ENCODE results near the gene COL16A1. TPM values are rescaled to one million over a fixed set of nuclear protein-coding genes. Genes with fewer than 3 reads are reported as not detected.

COL16A1 gene
- total RNA-seq, 2 donors from 2014 or later, result 7.4 to 9.9 TPM

DNA sequence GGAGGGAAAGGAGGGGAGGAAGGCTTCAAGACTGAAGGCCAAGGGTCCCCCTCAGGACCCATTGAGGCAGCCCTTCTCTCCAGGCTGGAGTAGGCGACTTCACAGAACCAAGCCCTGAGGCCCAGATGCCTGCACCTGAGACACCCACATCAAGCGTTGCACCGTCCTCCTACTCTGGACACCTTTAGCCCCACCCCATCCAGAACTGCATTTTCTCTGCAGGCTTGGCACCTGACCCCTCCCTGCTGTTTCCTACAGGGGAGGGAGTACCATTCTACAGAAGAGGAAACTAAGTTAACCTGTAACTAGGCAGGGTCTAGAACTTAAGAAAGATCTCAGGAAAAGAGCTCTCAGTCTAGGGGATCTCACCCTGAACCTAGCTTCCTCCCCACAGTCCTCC, 71.2 kb downstream of the COL16A1 start:
- H3K9me3 Mint-ChIP-seq, result no peaks in the 10 kb centered on the region
- no peaks in the 10 kb centered on the region for H3K4me1 Mint-ChIP-seq
- Histone ChIP-seq H3K4me1 (ENCODE audit: control insufficient read depth, insufficient read depth, low read length) (peaks cover 8% of the 10 kb centered on the region), H3K27ac (ENCODE audit: low read depth, low read length) (no peak overlapping the region), H3K4me3 (ENCODE audit: low read length) (no peak overlapping the region), H3K27me3 (ENCODE audit: control insufficient read depth, insufficient read depth, low read length, poor library complexity, severe bottlenecking) (no peaks in the 10 kb centered on the region), H3K36me3 (ENCODE audit: control insufficient read depth, insufficient read depth, low read length) (peaks cover 74% of the 10 kb centered on the region), H3K9me3 (ENCODE audit: control insufficient read depth, low read length) (no peaks in the 10 kb centered on the region), H3K9ac (ENCODE audit: extremely low read depth, low read length, poor library complexity, severe bottlenecking) (no peak overlapping the region)
- no peak overlapping the region for H3K4me3 Mint-ChIP-seq
- 94 to 100% methylated on average over 3 of the region's 3 CpGs for WGBS, 2 experiments (ENCODE audit: insufficient coverage in 1 of 2, insufficient read length in 1 of 2)
- TF ChIP-seq, protein P1, sequence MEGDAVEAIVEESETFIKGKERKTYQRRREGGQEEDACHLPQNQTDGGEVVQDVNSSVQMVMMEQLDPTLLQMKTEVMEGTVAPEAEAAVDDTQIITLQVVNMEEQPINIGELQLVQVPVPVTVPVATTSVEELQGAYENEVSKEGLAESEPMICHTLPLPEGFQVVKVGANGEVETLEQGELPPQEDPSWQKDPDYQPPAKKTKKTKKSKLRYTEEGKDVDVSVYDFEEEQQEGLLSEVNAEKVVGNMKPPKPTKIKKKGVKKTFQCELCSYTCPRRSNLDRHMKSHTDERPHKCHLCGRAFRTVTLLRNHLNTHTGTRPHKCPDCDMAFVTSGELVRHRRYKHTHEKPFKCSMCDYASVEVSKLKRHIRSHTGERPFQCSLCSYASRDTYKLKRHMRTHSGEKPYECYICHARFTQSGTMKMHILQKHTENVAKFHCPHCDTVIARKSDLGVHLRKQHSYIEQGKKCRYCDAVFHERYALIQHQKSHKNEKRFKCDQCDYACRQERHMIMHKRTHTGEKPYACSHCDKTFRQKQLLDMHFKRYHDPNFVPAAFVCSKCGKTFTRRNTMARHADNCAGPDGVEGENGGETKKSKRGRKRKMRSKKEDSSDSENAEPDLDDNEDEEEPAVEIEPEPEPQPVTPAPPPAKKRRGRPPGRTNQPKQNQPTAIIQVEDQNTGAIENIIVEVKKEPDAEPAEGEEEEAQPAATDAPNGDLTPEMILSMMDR (conservative IDR thresholded peaks at IDR 0.05), result no peak
- no peak overlapping the region for H3K27ac Mint-ChIP-seq
- H3K36me3 Mint-ChIP-seq (ENCODE audit: low read depth), result peaks cover 46% of the 10 kb centered on the region
- H3K27me3 Mint-ChIP-seq (ENCODE audit: insufficient read depth), result no peaks in the 10 kb centered on the region
- DNase-seq, result no peak

DNA sequence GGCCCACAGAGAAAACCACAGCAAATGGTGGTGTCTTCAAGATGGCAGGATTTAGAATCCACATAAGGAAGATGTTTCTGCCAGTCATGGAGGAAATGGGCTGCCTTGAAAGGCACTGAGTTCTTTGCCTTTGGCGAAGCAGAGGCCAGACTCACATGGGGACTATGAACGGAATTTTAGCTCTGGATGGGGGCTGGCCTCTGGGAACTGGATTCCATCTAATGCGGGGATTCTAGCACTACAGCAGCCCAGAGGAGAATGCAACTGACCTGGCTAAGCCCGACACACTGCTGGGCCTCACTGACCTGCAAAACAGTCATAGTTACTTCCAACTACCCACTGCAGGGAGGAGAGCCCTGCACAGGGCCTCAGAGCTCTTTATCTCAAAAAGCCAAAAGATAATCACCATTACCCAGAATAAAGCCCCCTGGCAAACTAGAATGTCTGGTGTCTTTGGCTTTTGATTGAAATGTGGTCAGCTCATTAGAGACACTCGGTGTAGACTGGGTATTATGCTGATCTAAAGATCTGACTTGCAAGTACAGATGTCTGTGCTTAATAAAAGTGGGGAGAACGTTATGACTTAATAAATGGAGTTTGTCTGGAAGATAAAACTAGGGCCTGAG, 74.8 kb downstream of the COL16A1 start:
- Mint-ChIP-seq H3K27me3 (ENCODE audit: insufficient read depth) (no peaks in the 10 kb centered on the region), H3K36me3 (ENCODE audit: low read depth) (peaks cover 46% of the 10 kb centered on the region), H3K4me1 (no peaks in the 10 kb centered on the region), H3K9me3 (no peaks in the 10 kb centered on the region), H3K27ac (no peak overlapping the region), H3K4me3 (no peak overlapping the region)
- H3K4me3 ChIP-seq (ENCODE audit: low read length), result no peak overlapping the region
- no peaks in the 10 kb centered on the region for H3K9me3 ChIP-seq (ENCODE audit: control insufficient read depth, low read length)
- peaks cover 64% of the 10 kb centered on the region for H3K36me3 ChIP-seq (ENCODE audit: control insufficient read depth, insufficient read depth, low read length)
- WGBS, 2 experiments (ENCODE audit: insufficient coverage in 1 of 2, insufficient read length in 1 of 2), result 91 to 93% methylated on average over 5 to 6 of the region's 6 CpGs
- DNase-seq, result no peak
- no peak overlapping the region for H3K9ac ChIP-seq (ENCODE audit: extremely low read depth, low read length, poor library complexity, severe bottlenecking)
- no peaks in the 10 kb centered on the region for H3K27me3 ChIP-seq (ENCODE audit: control insufficient read depth, insufficient read depth, low read length, poor library complexity, severe bottlenecking)
- H3K4me1 ChIP-seq (ENCODE audit: control insufficient read depth, insufficient read depth, low read length), result peaks cover 8% of the 10 kb centered on the region
- TF ChIP-seq, protein P1 (conservative IDR thresholded peaks at IDR 0.05), result no peak
- H3K27ac ChIP-seq (ENCODE audit: low read depth, low read length), result no peak overlapping the region

DNA sequence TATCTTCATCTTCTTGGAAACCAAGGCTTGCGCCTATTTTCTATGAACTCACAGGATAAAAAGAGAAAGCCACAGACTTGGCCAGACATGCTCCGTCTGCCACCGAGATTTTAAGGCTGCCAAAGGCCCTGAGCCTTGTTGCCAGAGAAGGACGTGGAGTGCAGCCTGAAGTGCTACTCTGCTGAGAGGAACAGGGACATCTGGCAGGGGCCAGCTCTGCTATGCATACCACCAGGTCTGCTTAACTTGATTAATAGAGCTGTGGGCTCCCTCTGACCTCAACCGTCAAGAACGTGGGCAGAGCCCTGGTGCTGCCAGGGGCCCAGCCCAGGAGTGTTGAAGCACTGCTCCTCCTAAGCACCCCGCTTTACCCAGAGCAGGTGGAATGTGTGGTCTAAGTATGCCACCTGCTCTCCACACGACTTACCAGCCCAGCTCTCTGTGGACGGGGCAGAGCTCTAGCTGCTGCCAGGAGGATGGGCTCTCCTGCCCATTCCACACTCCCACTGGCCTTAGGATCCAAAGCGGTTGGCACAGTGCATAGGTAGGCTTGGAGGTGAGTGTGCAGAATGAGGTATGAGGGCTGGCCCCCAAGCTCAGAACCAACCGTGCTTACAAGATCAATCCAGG, 75.8 kb downstream of the COL16A1 start:
- Histone ChIP-seq H3K27me3 (ENCODE audit: control insufficient read depth, insufficient read depth, low read length, poor library complexity, severe bottlenecking) (no peaks in the 10 kb centered on the region), H3K36me3 (ENCODE audit: control insufficient read depth, insufficient read depth, low read length) (peaks cover 57% of the 10 kb centered on the region), H3K9ac (ENCODE audit: extremely low read depth, low read length, poor library complexity, severe bottlenecking) (no peak overlapping the region), H3K27ac (ENCODE audit: low read depth, low read length) (no peak overlapping the region), H3K4me1 (ENCODE audit: control insufficient read depth, insufficient read depth, low read length) (peaks cover 8% of the 10 kb centered on the region), H3K9me3 (ENCODE audit: control insufficient read depth, low read length) (no peaks in the 10 kb centered on the region), H3K4me3 (ENCODE audit: low read length) (no peak overlapping the region)
- WGBS, 2 experiments (ENCODE audit: insufficient coverage in 1 of 2, insufficient read length in 1 of 2), result 73 to 87% methylated on average over 4 to 11 of the region's 11 CpGs
- no peak overlapping the region for H3K27ac Mint-ChIP-seq
- TF ChIP-seq, protein P1 (conservative IDR thresholded peaks at IDR 0.05), result no peak
- no peaks in the 10 kb centered on the region for H3K4me1 Mint-ChIP-seq
- no peak for DNase-seq
- H3K27me3 Mint-ChIP-seq (ENCODE audit: insufficient read depth), result no peaks in the 10 kb centered on the region
- peaks cover 44% of the 10 kb centered on the region for H3K36me3 Mint-ChIP-seq (ENCODE audit: low read depth)
- H3K9me3 Mint-ChIP-seq, result no peaks in the 10 kb centered on the region
- H3K4me3 Mint-ChIP-seq, result no peak overlapping the region

Data from endodermal cell (in vitro differentiated cells).